HepG2 (cell line): Measurements from ENCODE around the gene LINGO1. TPM values are rescaled to one million over a fixed set of nuclear protein-coding genes. Genes with fewer than 3 reads are reported as not detected.

Experiments
- ATAC-seq: fragments of 200-7000 bp; cut with Tn5 transposase; 3 replicates; pipeline ENCODE4 v1.9.1; 2020; ENCODE audit warnings: mild to moderate bottlenecking, moderate library complexity
- Bru-seq: library from RNA; stranded (reverse); fragments of 400-500 nt; gene quantifications from one replicate; lab custom pipeline; 2021; lab: Mats Ljungman, UMichigan
- BruChase-seq, 2 experiments: library from RNA; stranded (reverse); fragments of 400-500 nt; gene quantifications; one replicate each; lab custom pipeline; 2021; lab: Mats Ljungman, UMichigan
- BruUV-seq: library from RNA; stranded (reverse); fragments of 400-500 nt; replicated peaks from 2 replicates; lab custom pipeline; 2021; lab: Mats Ljungman, UMichigan
- CTCF ChIA-PET: fragments of 300-600 bp; formaldehyde crosslinking; extraction: SDS; loops from one replicate; lab custom pipeline; 2021; ENCODE audit warnings: low total read pairs, inconsistent platforms, low intra/inter-chr PET ratio; lab: Yijun Ruan, JAX
- POLR2A ChIA-PET: fragments of 350-600 bp; sonication (Branson Sonifier 250); formaldehyde crosslinking; loops from one replicate; lab custom pipeline; 2020; ENCODE audit warnings: antibody characterized with exemption, inconsistent platforms; lab: Yijun Ruan, JAX
- DNase-seq: peaks from one replicate; pipeline ENCODE4 v3.0.0-alpha.2; 2015; ENCODE audit warnings: low spot score
- FAIRE-seq: peaks from 3 replicates; lab custom pipeline; 2011; peaks lifted over from hg19 to GRCh38; lab: Jason Lieb, UNC
- H2AFZ ChIP-seq: one replicate; pipeline ENCODE4 v1.6.1; 2011; ENCODE audit warnings: low read length, inconsistent platforms
- H3K27ac ChIP-seq: fragments of 300-600 bp; 3 replicates; pipeline ENCODE4 v1.8.0; 2011; ENCODE audit warnings: mixed run types, mild to moderate bottlenecking, mixed read lengths, low read length, inconsistent platforms; ENCODE audit not compliant: insufficient read depth; ENCODE audit errors: extremely low read length
- H3K27me3 ChIP-seq, 2 experiments: fragments of 200-600 bp in 1 of 2; 2 replicates in 1 of 2; 3 replicates in 1 of 2; pipeline versions ENCODE4 v1.6.0 to v1.8.0; 2011; ENCODE audit warnings: low read length in 2 of 2, mild to moderate bottlenecking in 2 of 2, moderate library complexity in 2 of 2, inconsistent platforms in 1 of 2; ENCODE audit not compliant: insufficient read depth in 2 of 2, control insufficient read depth in 1 of 2
- H3K36me3 ChIP-seq, 2 experiments: fragments of 200-600 bp in 1 of 2; replicated peaks in 1 of 2; 2 replicates in 1 of 2; 3 replicates in 1 of 2; pipeline versions ENCODE4 v1.5.1 to v1.8.0; 2011; ENCODE audit warnings: low read length in 2 of 2, inconsistent platforms in 1 of 2; ENCODE audit not compliant: insufficient read depth in 2 of 2, control insufficient read depth in 1 of 2
- H3K4me1 ChIP-seq: 2 replicates; pipeline ENCODE4 v1.5.1; 2012; ENCODE audit warnings: low read length, inconsistent platforms; ENCODE audit not compliant: insufficient read depth
- H3K4me2 ChIP-seq: 2 replicates; pipeline ENCODE4 v1.6.0; 2011; ENCODE audit warnings: low read depth, low read length, inconsistent platforms
- H3K4me3 ChIP-seq, 3 experiments: fragments of 200-600 bp in 1 of 3; sonication (generic), shearing (Covaris generic) in 1 of 3; replicated peaks in 1 of 3; 2 replicates each; pipeline ENCODE4 v1.5.1; 2011 to 2016; ENCODE audit warnings: low read length in 3 of 3, inconsistent platforms in 2 of 3, low read depth in 2 of 3, mild to moderate bottlenecking in 2 of 3, control low read depth in 1 of 3, mixed read lengths in 1 of 3; ENCODE audit not compliant: insufficient read depth in 1 of 3
- H3K79me2 ChIP-seq: one replicate; pipeline ENCODE4 v1.6.1; 2011; ENCODE audit warnings: low read length, inconsistent platforms; ENCODE audit not compliant: insufficient read depth
- H3K9ac ChIP-seq: 2 replicates; pipeline ENCODE4 v1.6.0; 2011; ENCODE audit warnings: mild to moderate bottlenecking, low read depth, low read length, inconsistent platforms; ENCODE audit not compliant: insufficient read depth
- H3K9me3 ChIP-seq: 2 replicates; pipeline ENCODE4 v1.5.1; 2012; ENCODE audit warnings: mild to moderate bottlenecking, low read length
- H4K20me1 ChIP-seq: 2 replicates; pipeline ENCODE4 v1.6.0; 2011; ENCODE audit warnings: inconsistent platforms, mild to moderate bottlenecking, low read length, moderate library complexity; ENCODE audit not compliant: insufficient read depth
- ZNF263 ChIP-seq: sonication (generic); formaldehyde crosslinking; IDR thresholded peaks from 2 replicates; pipeline ENCODE4 v1.4.0; 2020; ENCODE audit warnings: missing genetic modification reagents
- ZXDC ChIP-seq: sonication (generic); formaldehyde crosslinking; IDR thresholded peaks from 2 replicates; pipeline ENCODE4 v1.5.0; 2020; ENCODE audit warnings: mild to moderate bottlenecking, missing genetic modification reagents
- WGBS: methylation state at CpG from one replicate; pipeline ENCODE4 v1.1.6; 2017; ENCODE audit warnings: low lambda C conversion rate; 5-methylcytosine and 5-hydroxymethylcytosine counted together
- in situ Hi-C: cut with HindIII; loops from 2 replicates; pipeline ENCODE4 v1.10.0; 2017; ENCODE audit warnings: low pct_unique_long_range_greater_than_20kb; ENCODE audit not compliant: extremely low pct_ligation_motif_present
- intact Hi-C: fragments of 100-400 bp; cut with micrococcal nuclease; formaldehyde crosslinking; loops from one replicate; pipeline ENCODE4 v1.10.0; 2022; ENCODE audit not compliant: unreplicated experiment
- long read RNA-seq, 2 experiments: library from RNA in 1 of 2; library from polyadenylated mRNA in 1 of 2; stranded (forward) in 1 of 2; unstranded in 1 of 2; transcript quantifications; one replicate each; pipeline ENCODE4 v2.0.0, GENCODE V29; 2019 to 2022
- polyA minus RNA-seq, 3 experiments: library from RNA; depleted of rRNA, polyadenylated mRNA; stranded (reverse); fragments of >200 nt; gene quantifications; 2 replicates each; pipeline ENCODE4 v1.2.3, GENCODE V29; 2011; ENCODE audit warnings: low replicate concordance in 1 of 3
- polyA plus RNA-seq, 8 experiments: library from polyadenylated mRNA; depleted of rRNA in 3 of 8; stranded (reverse) in 7 of 8; unstranded in 1 of 8; fragments of >200 nt; fragmentation: Illumina TruSeq in 4 of 8; extraction: Trizol in 4 of 8; gene quantifications; 2 replicates each; pipeline versions ENCODE4 v1.2.1 to v1.2.3, GENCODE V29; 2011 to 2016; ENCODE audit warnings: low read depth in 4 of 8, missing spikeins in 1 of 8, mixed read lengths in 1 of 8; ENCODE audit not compliant: insufficient read depth in 1 of 8
- total RNA-seq, 5 experiments: library from RNA; depleted of rRNA; stranded (reverse); fragments of >200 nt; fragmentation: Illumina TruSeq; extraction: Trizol; gene quantifications; 2 replicates each; pipeline ENCODE4 v1.2.3, GENCODE V29; 2016; ENCODE audit warnings: low read depth in 1 of 5

The LINGO1 gene
- total RNA-seq (2016; rRNA removed; fragmentation: Illumina TruSeq; extraction: Trizol) (not detected in 2 replicates), polyA plus RNA-seq (2011; rRNA removed) (0.07 and 0.08 TPM in 2 replicates), polyA minus RNA-seq (2011; rRNA and poly(A)+ RNA removed; ENCODE audit: low replicate concordance) (1.4 TPM in 1 of 2 replicates, not detected in the other), Bru-seq, nascent RNA (percentile 3 among the genes with signal in this experiment), BruChase-seq, experiment 1, labeled RNA remaining after a 6-hour chase (percentile 2 among the genes with signal in this experiment), BruChase-seq, experiment 2, labeled RNA remaining after a 2-hour chase (not detected)
- total RNA-seq (2016; cell fraction: cytosol; rRNA removed; fragmentation: Illumina TruSeq; extraction: Trizol; ENCODE audit: low read depth), result not detected in 2 replicates
- 0.06 TPM in 1 of 2 replicates, not detected in the other for total RNA-seq (2016; cell fraction: insoluble cytoplasmic fraction; rRNA removed; fragmentation: Illumina TruSeq; extraction: Trizol)
- total RNA-seq (2016; cell fraction: membrane; rRNA removed; fragmentation: Illumina TruSeq; extraction: Trizol), result 0.14 TPM in 1 of 2 replicates, not detected in the other
- total RNA-seq (2016; cell fraction: nucleus; rRNA removed; fragmentation: Illumina TruSeq; extraction: Trizol), result not detected in 2 replicates
- polyA plus RNA-seq (2011; cell fraction: cytosol; rRNA removed), result 0.07 and 0.14 TPM in 2 replicates
- polyA plus RNA-seq (2011; cell fraction: nucleus; rRNA removed), result 0.05 TPM in 1 of 2 replicates, not detected in the other
- polyA plus RNA-seq (2012), result not detected in 2 replicates
- polyA plus RNA-seq (2016; cell fraction: cytosol; fragmentation: Illumina TruSeq; extraction: Trizol; ENCODE audit: low read depth), result 0.05 TPM in 1 of 2 replicates, not detected in the other
- polyA plus RNA-seq (2016; cell fraction: insoluble cytoplasmic fraction; fragmentation: Illumina TruSeq; extraction: Trizol; ENCODE audit: low read depth), result 0.10 TPM in 1 of 2 replicates, not detected in the other
- 0.16 TPM in 2 replicates for polyA plus RNA-seq (2016; cell fraction: membrane; fragmentation: Illumina TruSeq; extraction: Trizol; ENCODE audit: low read depth)
- polyA plus RNA-seq (2016; cell fraction: nucleus; fragmentation: Illumina TruSeq; extraction: Trizol; ENCODE audit: insufficient read depth, low read depth), result not detected in 2 replicates
- not detected in 2 replicates for polyA minus RNA-seq (2011; cell fraction: cytosol; rRNA and poly(A)+ RNA removed)
- not detected in 2 replicates for polyA minus RNA-seq (2011; cell fraction: nucleus; rRNA and poly(A)+ RNA removed)
- long read RNA-seq, experiment 1, result 0 reads
- long read RNA-seq, experiment 2, partial matches to known transcripts, result 0 of 1 reads
- long read RNA-seq, experiment 2, other reads (novel, unspliced or antisense), result 0 of 1 reads

GRCh38 chr15:77632534-77633133 is at the start of gene LINGO1:
Gene LINGO1 (minus strand): TSS chr15:77632912. CDS start chr15:77632315, 597 bp downstream.
- in situ Hi-C loops, result loop anchor here (25.0 kb wide), 1 partner anchor 180 kb away; no protein-coding TSS in a partner anchor
- BruUV-seq, result no TSS peak

More at GRCh38 chr15:77632534-77633133, at the start of gene LINGO1:
- H2AFZ ChIP-seq, result no peak within 1 kb of the TSS
- ChIA-PET POLR2A (interaction anchor here (1.0 kb wide), 1 partner anchor 10 kb away, joined by 3 read pairs; no protein-coding TSS in a partner anchor), CTCF (interaction anchor here (0.5 to 3.3 kb wide), 7 partner anchors 10 to 242 kb away, joined by 3 to 38 read pairs (median 8); no protein-coding TSS in a partner anchor)
- TF ChIP-seq ZNF263 (CRISPR knock-in tag), result peak; percentile 92
- no peak for TF ChIP-seq ZXDC (CRISPR knock-in tag)
- intact Hi-C loops, result loop anchor here (1.0 to 5.0 kb wide), 2 partner anchors 90 to 189 kb away; no protein-coding TSS in a partner anchor
- peak within 1 kb of the TSS; percentile 92 for H3K4me2 ChIP-seq
- no peaks in the 10 kb centered on the region for H3K36me3 ChIP-seq
- no peak within 1 kb of the TSS for H3K27ac ChIP-seq
- 0% methylated on average over 1 of the region's 88 CpGs for WGBS
- H3K9me3 ChIP-seq, result no peaks in the 10 kb centered on the region
- no peak for FAIRE-seq
- H3K4me3 ChIP-seq, result peak within 1 kb of the TSS; percentile 35 to 74 (median 43); a peak in 5 of 6 replicates
- no peaks in the 10 kb centered on the region for H4K20me1 ChIP-seq
- H3K27me3 ChIP-seq, result peaks cover 6 to 43% of the 10 kb centered on the region in 2 experiments; a peak in 4 of 5 replicates
- no peak within 1 kb of the TSS for H3K9ac ChIP-seq
- no peak for DNase-seq
- H3K4me1 ChIP-seq, result peaks cover 5% of the 10 kb centered on the region; the same call in 1 of the 2 replicates
- no peak for ATAC-seq
- H3K79me2 ChIP-seq, result no peaks in the 10 kb centered on the region
